Measurements from ENCODE around the gene TMEM254. TPM values are rescaled to one million over a fixed set of nuclear protein-coding genes. Genes with fewer than 3 reads are reported as not detected.
"Not testable (repeated sequence)": the region's sequence is repeated elsewhere in the genome, so short reads cannot be mapped to it uniquely, and the experiment has no call there.

TMEM254 gene
- total RNA-seq, 1 donor from 2014 or later: 14.3 TPM

GRCh38 chr10:80094231-80094630 is 15.8 kb downstream of the TMEM254 start:
- FAIRE-seq: no peak

DNA sequence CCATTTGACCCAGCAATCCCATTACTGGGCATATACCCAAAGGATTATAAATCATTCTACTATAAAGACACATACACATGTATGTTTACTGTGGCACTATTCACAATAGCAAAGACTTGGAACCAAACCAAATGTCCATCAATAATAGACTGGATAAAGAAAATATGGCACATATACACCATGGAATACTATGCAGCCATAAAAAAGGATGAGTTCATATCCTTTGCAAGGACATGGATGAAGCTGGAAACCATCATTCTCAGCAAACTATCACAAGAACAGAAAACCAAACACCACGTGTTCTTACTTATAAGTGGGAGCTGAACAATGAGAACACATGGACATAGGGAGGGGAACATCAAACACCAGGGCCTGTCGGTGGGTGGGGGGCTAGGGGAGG is 19.8 kb downstream of the TMEM254 start:
- H3K27me3 ChIP-seq (ENCODE audit: insufficient read depth, low read length); H2AFZ ChIP-seq (ENCODE audit: low read depth, low read length); H3K36me3 Mint-ChIP-seq (ENCODE audit: low read depth, unreplicated experiment); H3K79me2 ChIP-seq (ENCODE audit: insufficient read depth, low read length); H3K4me3 ChIP-seq (ENCODE audit: insufficient read depth, low read depth, low read length); H3K36me3 ChIP-seq (ENCODE audit: insufficient read depth, low read length); H3K4me2 ChIP-seq (ENCODE audit: low read length); H4K20me1 ChIP-seq (ENCODE audit: insufficient read depth, low read length); DNase-seq (ENCODE audit: low read depth); H3K27ac Mint-ChIP-seq (ENCODE audit: unreplicated experiment); H3K4me1 Mint-ChIP-seq (ENCODE audit: low read depth, unreplicated experiment); H3K4me1 ChIP-seq (ENCODE audit: insufficient read depth, low read length); H3K9me3 ChIP-seq (ENCODE audit: insufficient read depth, low read depth, low read length); H3K4me3 Mint-ChIP-seq (ENCODE audit: unreplicated experiment); H3K27ac ChIP-seq (ENCODE audit: low read depth, low read length); H3K27me3 Mint-ChIP-seq (ENCODE audit: low read depth, unreplicated experiment); H3K9ac ChIP-seq (ENCODE audit: low read length); FAIRE-seq; H3K9me3 Mint-ChIP-seq (ENCODE audit: unreplicated experiment): not testable (repeated sequence)

More at GRCh38 chr10:80094231-80094630, 15.8 kb downstream of the TMEM254 start:
- Histone ChIP-seq H3K27me3 (ENCODE audit: insufficient read depth, low read length) (no peaks in the 10 kb centered on the region), H3K27ac (ENCODE audit: low read depth, low read length) (no peak overlapping the region), H3K79me2 (ENCODE audit: insufficient read depth, low read length) (no peaks in the 10 kb centered on the region), H3K9me3 (ENCODE audit: insufficient read depth, low read depth, low read length) (no peaks in the 10 kb centered on the region), H3K4me3 (ENCODE audit: insufficient read depth, low read depth, low read length) (no peak overlapping the region), H3K4me2 (ENCODE audit: low read length) (no peak overlapping the region), H3K4me1 (ENCODE audit: insufficient read depth, low read length) (no peaks in the 10 kb centered on the region), H2AFZ (ENCODE audit: low read depth, low read length) (no peak overlapping the region), H4K20me1 (ENCODE audit: insufficient read depth, low read length) (no peaks in the 10 kb centered on the region), H3K36me3 (ENCODE audit: insufficient read depth, low read length) (no peaks in the 10 kb centered on the region), H3K9ac (ENCODE audit: low read length) (no peak overlapping the region)
- H3K36me3 Mint-ChIP-seq (ENCODE audit: low read depth, unreplicated experiment): no peaks in the 10 kb centered on the region
- DNase-seq (ENCODE audit: low read depth): no peak
- H3K4me1 Mint-ChIP-seq (ENCODE audit: low read depth, unreplicated experiment): no peaks in the 10 kb centered on the region
- H3K9me3 Mint-ChIP-seq (ENCODE audit: unreplicated experiment): peaks cover 2% of the 10 kb centered on the region
- no peak overlapping the region for H3K27ac Mint-ChIP-seq (ENCODE audit: unreplicated experiment)
- TF ChIP-seq CTCF (IDR thresholded peaks at IDR 0.05; ENCODE audit: insufficient read depth, low read depth, low read length) (no peak), EZH2 (IDR thresholded peaks at IDR 0.05; ENCODE audit: insufficient read depth, low read length) (no peak)
- H3K27me3 Mint-ChIP-seq (ENCODE audit: low read depth, unreplicated experiment): no peaks in the 10 kb centered on the region
- no peak overlapping the region for H3K4me3 Mint-ChIP-seq (ENCODE audit: unreplicated experiment)

- DNase-seq (ENCODE audit: low read depth); H3K9ac ChIP-seq (ENCODE audit: low read length); H3K79me2 ChIP-seq (ENCODE audit: insufficient read depth, low read length); H3K36me3 Mint-ChIP-seq (ENCODE audit: low read depth, unreplicated experiment); H3K36me3 ChIP-seq (ENCODE audit: insufficient read depth, low read length); H3K27me3 Mint-ChIP-seq (ENCODE audit: low read depth, unreplicated experiment); H3K4me3 Mint-ChIP-seq (ENCODE audit: unreplicated experiment); H3K27ac ChIP-seq (ENCODE audit: low read depth, low read length); FAIRE-seq; H3K9me3 Mint-ChIP-seq (ENCODE audit: unreplicated experiment); H3K27me3 ChIP-seq (ENCODE audit: insufficient read depth, low read length); H3K9me3 ChIP-seq (ENCODE audit: insufficient read depth, low read depth, low read length); H2AFZ ChIP-seq (ENCODE audit: low read depth, low read length); H3K4me3 ChIP-seq (ENCODE audit: insufficient read depth, low read depth, low read length); H3K4me1 Mint-ChIP-seq (ENCODE audit: low read depth, unreplicated experiment); H3K4me1 ChIP-seq (ENCODE audit: insufficient read depth, low read length); H3K27ac Mint-ChIP-seq (ENCODE audit: unreplicated experiment); H4K20me1 ChIP-seq (ENCODE audit: insufficient read depth, low read length); H3K4me2 ChIP-seq (ENCODE audit: low read length): not testable (repeated sequence)
Measured at GRCh38 chr10:80099295-80099694, 20.8 kb downstream of the TMEM254 start.

GRCh38 chr10:80100116-80100515 is 21.7 kb downstream of the TMEM254 start:
- H2AFZ ChIP-seq (ENCODE audit: low read depth, low read length): no peak overlapping the region
- H3K9ac ChIP-seq (ENCODE audit: low read length): no peak overlapping the region
- no peak for DNase-seq (ENCODE audit: low read depth)
- H3K4me2 ChIP-seq (ENCODE audit: low read length): no peak overlapping the region
- Mint-ChIP-seq H3K36me3 (ENCODE audit: low read depth, unreplicated experiment) (no peaks in the 10 kb centered on the region), H3K9me3 (ENCODE audit: unreplicated experiment) (peaks cover 2% of the 10 kb centered on the region), H3K27ac (ENCODE audit: unreplicated experiment) (no peak overlapping the region), H3K4me3 (ENCODE audit: unreplicated experiment) (no peak overlapping the region), H3K4me1 (ENCODE audit: low read depth, unreplicated experiment) (peaks cover 4% of the 10 kb centered on the region), H3K27me3 (ENCODE audit: low read depth, unreplicated experiment) (peaks cover 2% of the 10 kb centered on the region)
- H3K4me1 ChIP-seq (ENCODE audit: insufficient read depth, low read length): no peaks in the 10 kb centered on the region
- no peaks in the 10 kb centered on the region for H3K36me3 ChIP-seq (ENCODE audit: insufficient read depth, low read length)
- no peaks in the 10 kb centered on the region for H3K27me3 ChIP-seq (ENCODE audit: insufficient read depth, low read length)
- TF ChIP-seq EZH2 (IDR thresholded peaks at IDR 0.05; ENCODE audit: insufficient read depth, low read length) (no peak), CTCF (IDR thresholded peaks at IDR 0.05; ENCODE audit: insufficient read depth, low read depth, low read length) (no peak)
- no peaks in the 10 kb centered on the region for H3K9me3 ChIP-seq (ENCODE audit: insufficient read depth, low read depth, low read length)
- H4K20me1 ChIP-seq (ENCODE audit: insufficient read depth, low read length): no peaks in the 10 kb centered on the region
- H3K79me2 ChIP-seq (ENCODE audit: insufficient read depth, low read length): no peaks in the 10 kb centered on the region
- H3K27ac ChIP-seq (ENCODE audit: low read depth, low read length): no peak overlapping the region
- H3K4me3 ChIP-seq (ENCODE audit: insufficient read depth, low read depth, low read length): no peak overlapping the region
- FAIRE-seq: no peak

Measured in astrocyte (in vitro differentiated cells and primary cell).